ENCODE results near the gene TMEM266. TPM values are rescaled to one million over a fixed set of nuclear protein-coding genes. Genes with fewer than 3 reads are reported as not detected.

Gene TMEM266
- total and polyA plus RNA-seq, 2 experiments from 2014 or later, result 0.42 to 5.0 TPM

DNA sequence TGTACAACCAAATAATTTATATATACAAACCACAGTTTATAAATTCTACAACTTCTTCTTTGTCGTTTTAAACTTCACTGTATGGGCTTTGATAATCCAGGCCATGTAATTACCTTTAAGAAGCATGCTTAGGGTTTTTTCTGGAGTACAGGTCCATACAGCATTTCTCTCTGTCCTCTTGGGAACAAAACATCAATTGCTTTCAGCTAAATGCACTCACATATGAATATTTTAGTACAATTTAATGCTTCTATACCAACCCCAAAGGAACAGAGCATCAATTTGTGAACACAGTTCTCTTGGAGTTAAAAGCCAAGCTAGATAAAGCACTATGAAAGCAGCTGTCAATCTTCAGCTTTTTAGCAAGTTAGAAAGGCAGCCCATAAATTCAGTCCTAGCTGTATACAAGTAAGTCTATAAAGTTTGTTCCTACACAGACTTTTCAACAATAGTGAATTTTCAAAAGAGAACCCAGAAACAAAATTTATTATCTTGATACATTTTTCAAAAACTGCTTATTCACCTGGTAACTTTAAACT, 185.4 kb downstream of the TMEM266 start:
- Mint-ChIP-seq H3K27ac (no peak overlapping the region), H3K4me3 (no peak overlapping the region)
- H3K27me3 ChIP-seq (ENCODE audit: insufficient read depth), result no peaks in the 10 kb centered on the region

DNA sequence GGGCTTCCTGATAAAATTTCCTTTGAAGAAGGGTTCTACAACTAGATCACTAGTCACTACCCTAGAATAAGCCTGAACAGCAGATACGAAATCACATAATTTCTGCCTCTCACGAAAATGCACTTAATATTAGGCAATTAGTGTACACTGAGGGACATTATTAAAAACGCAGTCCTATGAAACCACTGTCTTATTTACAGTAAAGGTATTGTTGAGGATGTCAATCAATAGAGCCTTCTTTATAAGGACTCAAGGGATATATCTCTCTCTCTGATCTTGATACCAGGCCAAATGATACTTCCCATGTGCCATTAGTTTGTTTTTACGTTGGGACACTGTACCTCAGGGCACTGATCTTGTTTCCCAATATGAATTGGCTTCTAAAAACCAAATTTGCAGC, 191.9 kb downstream of the TMEM266 start:
- Mint-ChIP-seq H3K36me3 (ENCODE audit: low read depth) (no peaks in the 10 kb centered on the region; the same call in 2 of the 3 replicates), H3K27ac (no peak overlapping the region), H3K27me3 (ENCODE audit: insufficient read depth, low read depth, poor library complexity) (peaks cover 3% of the 10 kb centered on the region), H3K4me1 (peaks cover 25% of the 10 kb centered on the region), H3K4me3 (no peak overlapping the region), H3K9me3 (no peaks in the 10 kb centered on the region)
- no peak overlapping the region for H2AFZ ChIP-seq
- no peaks in the 10 kb centered on the region for H3K27me3 ChIP-seq (ENCODE audit: insufficient read depth)
- H3K4me2 ChIP-seq, result no peak overlapping the region
- DNase-seq (ENCODE audit: low spot score) (no peak), ATAC-seq (no peak)
- no peaks in the 10 kb centered on the region for H3K9me2 ChIP-seq (ENCODE audit: insufficient read depth)
- H3K79me2 ChIP-seq (replicated peaks; ENCODE audit: insufficient read depth), result no peaks in the 10 kb centered on the region
- H4K20me1 ChIP-seq (replicated peaks; ENCODE audit: insufficient read depth), result no peaks in the 10 kb centered on the region
- no peak overlapping the region for H3K4me3 ChIP-seq
- no peaks in the 10 kb centered on the region for H3K36me3 ChIP-seq (ENCODE audit: insufficient read depth)
- TF ChIP-seq STAT1 (IDR thresholded peaks at IDR 0.05; ENCODE audit: unreplicated experiment) (no peak), POLR2AphosphoS5 (IDR thresholded peaks at IDR 0.05; ENCODE audit: low read depth) (no peak), NANOG (IDR thresholded peaks at IDR 0.05; ENCODE audit: borderline replicate concordance) (no peak)
- no peaks in the 10 kb centered on the region for H3F3A ChIP-seq (replicated peaks; ENCODE audit: low read depth)
- H3K4me1 ChIP-seq (ENCODE audit: insufficient read depth), result peaks cover 26% of the 10 kb centered on the region
- H3K27ac ChIP-seq (ENCODE audit: low read depth), result no peak overlapping the region

More for the DNA sequence above, 185.4 kb downstream of the TMEM266 start:
- no peaks in the 10 kb centered on the region for H3F3A ChIP-seq (replicated peaks; ENCODE audit: low read depth)
- H3K9me2 ChIP-seq (ENCODE audit: insufficient read depth), result no peaks in the 10 kb centered on the region
- H3K36me3 ChIP-seq (ENCODE audit: insufficient read depth), result no peaks in the 10 kb centered on the region
- Mint-ChIP-seq H3K9me3 (no peaks in the 10 kb centered on the region), H3K27me3 (ENCODE audit: insufficient read depth, low read depth, poor library complexity) (peaks cover 2% of the 10 kb centered on the region), H3K4me1 (no peaks in the 10 kb centered on the region), H3K36me3 (ENCODE audit: low read depth) (no peaks in the 10 kb centered on the region; the same call in 2 of the 3 replicates)
- no peak overlapping the region for H2AFZ ChIP-seq
- H3K4me3 ChIP-seq, result no peak overlapping the region
- no peak overlapping the region for H3K27ac ChIP-seq (ENCODE audit: low read depth)
- ATAC-seq, result no peak
- H3K4me1 ChIP-seq (ENCODE audit: insufficient read depth), result no peaks in the 10 kb centered on the region
- no peak for DNase-seq (ENCODE audit: low spot score)
- no peaks in the 10 kb centered on the region for H3K79me2 ChIP-seq (replicated peaks; ENCODE audit: insufficient read depth)
- no peaks in the 10 kb centered on the region for H4K20me1 ChIP-seq (replicated peaks; ENCODE audit: insufficient read depth)
- TF ChIP-seq ZNF114 (CRISPR knock-in tag; IDR thresholded peaks at IDR 0.05) (no peak), POLR2AphosphoS5 (IDR thresholded peaks at IDR 0.05; ENCODE audit: low read depth) (no peak), NANOG (IDR thresholded peaks at IDR 0.05; ENCODE audit: borderline replicate concordance) (no peak), ZNF331 (CRISPR knock-in tag; IDR thresholded peaks at IDR 0.05; ENCODE audit: low read depth) (no peak), JUNB (IDR thresholded peaks at IDR 0.05; ENCODE audit: unreplicated experiment) (no peak), STAT1 (IDR thresholded peaks at IDR 0.05; ENCODE audit: unreplicated experiment) (no peak), CREB1 (CRISPR knock-in tag; IDR thresholded peaks at IDR 0.05; ENCODE audit: low read depth) (no peak)
- TF ChIP-seq, protein P1, sequence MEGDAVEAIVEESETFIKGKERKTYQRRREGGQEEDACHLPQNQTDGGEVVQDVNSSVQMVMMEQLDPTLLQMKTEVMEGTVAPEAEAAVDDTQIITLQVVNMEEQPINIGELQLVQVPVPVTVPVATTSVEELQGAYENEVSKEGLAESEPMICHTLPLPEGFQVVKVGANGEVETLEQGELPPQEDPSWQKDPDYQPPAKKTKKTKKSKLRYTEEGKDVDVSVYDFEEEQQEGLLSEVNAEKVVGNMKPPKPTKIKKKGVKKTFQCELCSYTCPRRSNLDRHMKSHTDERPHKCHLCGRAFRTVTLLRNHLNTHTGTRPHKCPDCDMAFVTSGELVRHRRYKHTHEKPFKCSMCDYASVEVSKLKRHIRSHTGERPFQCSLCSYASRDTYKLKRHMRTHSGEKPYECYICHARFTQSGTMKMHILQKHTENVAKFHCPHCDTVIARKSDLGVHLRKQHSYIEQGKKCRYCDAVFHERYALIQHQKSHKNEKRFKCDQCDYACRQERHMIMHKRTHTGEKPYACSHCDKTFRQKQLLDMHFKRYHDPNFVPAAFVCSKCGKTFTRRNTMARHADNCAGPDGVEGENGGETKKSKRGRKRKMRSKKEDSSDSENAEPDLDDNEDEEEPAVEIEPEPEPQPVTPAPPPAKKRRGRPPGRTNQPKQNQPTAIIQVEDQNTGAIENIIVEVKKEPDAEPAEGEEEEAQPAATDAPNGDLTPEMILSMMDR (conservative IDR thresholded peaks at IDR 0.05; ENCODE audit: low read depth in 2 of 2), result no peak
- H3K4me2 ChIP-seq, result no peak overlapping the region

DNA sequence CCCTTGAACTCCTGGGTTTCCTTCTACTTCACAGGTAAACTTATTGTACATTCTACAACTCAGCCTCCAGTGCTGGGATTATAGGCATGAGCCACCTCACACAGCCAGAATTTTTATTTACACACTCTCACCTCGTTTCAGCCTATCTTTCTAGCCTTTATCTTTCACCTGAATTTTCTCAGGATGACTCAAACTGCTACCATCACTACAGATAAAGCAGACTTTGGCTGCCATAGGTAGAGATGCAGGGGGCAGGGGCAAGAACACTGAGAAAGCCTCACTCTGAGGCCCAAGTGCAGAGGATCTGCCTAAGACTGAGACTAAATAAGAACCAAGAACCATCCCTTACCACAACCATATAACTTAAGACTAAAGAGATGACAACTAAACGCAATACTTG, 192.5 kb downstream of the TMEM266 start:
- Histone ChIP-seq H3K27me3 (ENCODE audit: insufficient read depth) (no peaks in the 10 kb centered on the region), H3K9me2 (ENCODE audit: insufficient read depth) (no peaks in the 10 kb centered on the region), H3K4me2 (no peak overlapping the region), H3F3A (replicated peaks; ENCODE audit: low read depth) (no peaks in the 10 kb centered on the region), H3K36me3 (ENCODE audit: insufficient read depth) (no peaks in the 10 kb centered on the region), H4K20me1 (replicated peaks; ENCODE audit: insufficient read depth) (no peaks in the 10 kb centered on the region), H3K27ac (ENCODE audit: low read depth) (no peak overlapping the region), H2AFZ (no peak overlapping the region), H3K79me2 (replicated peaks; ENCODE audit: insufficient read depth) (no peaks in the 10 kb centered on the region), H3K4me1 (ENCODE audit: insufficient read depth) (peaks cover 26% of the 10 kb centered on the region), H3K4me3 (no peak overlapping the region)
- no peaks in the 10 kb centered on the region for H3K9me3 Mint-ChIP-seq
- peaks cover 3% of the 10 kb centered on the region for H3K27me3 Mint-ChIP-seq (ENCODE audit: insufficient read depth, low read depth, poor library complexity)
- peaks cover 25% of the 10 kb centered on the region for H3K4me1 Mint-ChIP-seq
- DNase-seq (ENCODE audit: low spot score) (no peak), ATAC-seq (no peak)
- H3K4me3 Mint-ChIP-seq, result no peak overlapping the region
- H3K36me3 Mint-ChIP-seq (ENCODE audit: low read depth), result peaks cover 2% of the 10 kb centered on the region; the same call in 2 of the 3 replicates
- H3K27ac Mint-ChIP-seq, result no peak overlapping the region
- TF ChIP-seq POLR2AphosphoS5 (IDR thresholded peaks at IDR 0.05; ENCODE audit: low read depth) (no peak), EZH2phosphoT487 (IDR thresholded peaks at IDR 0.05; ENCODE audit: unreplicated experiment) (no peak), CREB1 (CRISPR knock-in tag; IDR thresholded peaks at IDR 0.05; ENCODE audit: low read depth) (no peak), ZNF114 (CRISPR knock-in tag; IDR thresholded peaks at IDR 0.05) (no peak), JUNB (IDR thresholded peaks at IDR 0.05; ENCODE audit: unreplicated experiment) (no peak)
- TF ChIP-seq, protein P2, sequence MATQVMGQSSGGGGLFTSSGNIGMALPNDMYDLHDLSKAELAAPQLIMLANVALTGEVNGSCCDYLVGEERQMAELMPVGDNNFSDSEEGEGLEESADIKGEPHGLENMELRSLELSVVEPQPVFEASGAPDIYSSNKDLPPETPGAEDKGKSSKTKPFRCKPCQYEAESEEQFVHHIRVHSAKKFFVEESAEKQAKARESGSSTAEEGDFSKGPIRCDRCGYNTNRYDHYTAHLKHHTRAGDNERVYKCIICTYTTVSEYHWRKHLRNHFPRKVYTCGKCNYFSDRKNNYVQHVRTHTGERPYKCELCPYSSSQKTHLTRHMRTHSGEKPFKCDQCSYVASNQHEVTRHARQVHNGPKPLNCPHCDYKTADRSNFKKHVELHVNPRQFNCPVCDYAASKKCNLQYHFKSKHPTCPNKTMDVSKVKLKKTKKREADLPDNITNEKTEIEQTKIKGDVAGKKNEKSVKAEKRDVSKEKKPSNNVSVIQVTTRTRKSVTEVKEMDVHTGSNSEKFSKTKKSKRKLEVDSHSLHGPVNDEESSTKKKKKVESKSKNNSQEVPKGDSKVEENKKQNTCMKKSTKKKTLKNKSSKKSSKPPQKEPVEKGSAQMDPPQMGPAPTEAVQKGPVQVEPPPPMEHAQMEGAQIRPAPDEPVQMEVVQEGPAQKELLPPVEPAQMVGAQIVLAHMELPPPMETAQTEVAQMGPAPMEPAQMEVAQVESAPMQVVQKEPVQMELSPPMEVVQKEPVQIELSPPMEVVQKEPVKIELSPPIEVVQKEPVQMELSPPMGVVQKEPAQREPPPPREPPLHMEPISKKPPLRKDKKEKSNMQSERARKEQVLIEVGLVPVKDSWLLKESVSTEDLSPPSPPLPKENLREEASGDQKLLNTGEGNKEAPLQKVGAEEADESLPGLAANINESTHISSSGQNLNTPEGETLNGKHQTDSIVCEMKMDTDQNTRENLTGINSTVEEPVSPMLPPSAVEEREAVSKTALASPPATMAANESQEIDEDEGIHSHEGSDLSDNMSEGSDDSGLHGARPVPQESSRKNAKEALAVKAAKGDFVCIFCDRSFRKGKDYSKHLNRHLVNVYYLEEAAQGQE (IDR thresholded peaks at IDR 0.05; ENCODE audit: unreplicated experiment), result no peak
- TF ChIP-seq, protein P1 (conservative IDR thresholded peaks at IDR 0.05; ENCODE audit: low read depth in 2 of 2), result no peak

Data from GM23338 (cell line).